HEK293 (cell line): ENCODE data around the gene NDC1.
A peak's percentile ranks its signal among the peaks of the same experiment; 100 is the strongest.

Experiments used
- CTCF ChIA-PET: fragments of 350-600 bp; formaldehyde crosslinking; extraction: SDS; loops from one replicate; lab custom pipeline; 2021; ENCODE audit warnings: antibody characterized with exemption; lab: Yijun Ruan, JAX
- POLR2A ChIA-PET: fragments of 300-600 bp; formaldehyde crosslinking; extraction: SDS; loops from one replicate; lab custom pipeline; 2020; ENCODE audit warnings: antibody characterized with exemption, inconsistent platforms; lab: Yijun Ruan, JAX
- H3K27ac ChIP-seq: fragments of 200-500 bp; sonication (Bioruptor generic); 2 replicates; pipeline ENCODE4 v1.5.1; 2014; ENCODE audit warnings: low read depth, low read length, control low read depth, inconsistent platforms; ENCODE audit errors: extremely low read depth
- H3K36me3 ChIP-seq, 2 experiments: fragments of 200-500 bp in 1 of 2; sonication (Bioruptor generic) in 1 of 2; 1 replicate in 1 of 2; 2 replicates in 1 of 2; pipeline ENCODE4 v1.5.1; 2014 to 2017; ENCODE audit warnings: inconsistent platforms in 2 of 2, low read length in 2 of 2; ENCODE audit not compliant: control insufficient read depth in 2 of 2, insufficient read depth in 1 of 2
- H3K4me1 ChIP-seq: fragments of 200-500 bp; sonication (Bioruptor generic); 2 replicates; pipeline ENCODE4 v1.5.1; 2014; ENCODE audit warnings: mild to moderate bottlenecking, low read length, inconsistent platforms; ENCODE audit not compliant: control insufficient read depth, insufficient read depth
- H3K4me3 ChIP-seq: 2 replicates; pipeline ENCODE4 v1.5.1; 2011; ENCODE audit warnings: low read depth, mild to moderate bottlenecking, control low read depth, low read length, moderate library complexity
- H3K9me3 ChIP-seq: fragments of 200-500 bp; sonication (Bioruptor generic); 2 replicates; pipeline ENCODE4 v1.5.1; 2014; ENCODE audit warnings: low read depth, low read length, inconsistent platforms; ENCODE audit not compliant: control insufficient read depth, insufficient read depth
- EGR2 ChIP-seq: fragments of 450-650 bp; formaldehyde crosslinking; IDR thresholded peaks from 2 replicates; pipeline ENCODE4 v1.5.1; 2016; ENCODE audit warnings: low read depth, missing biosample characterization, missing genetic modification characterization
- SCRT1 ChIP-seq: fragments of 450-650 bp; formaldehyde crosslinking; IDR thresholded peaks from 2 replicates; pipeline ENCODE4 v1.5.1; 2016; ENCODE audit warnings: missing biosample characterization, missing genetic modification characterization, borderline replicate concordance
- TCF7L2 ChIP-seq: IDR thresholded peaks from 2 replicates; pipeline ENCODE4 v1.6.1; 2011; ENCODE audit warnings: low read depth, mild to moderate bottlenecking, inconsistent platforms, low read length, moderate library complexity, borderline replicate concordance
- YY2 ChIP-seq: fragments of 450-650 bp; formaldehyde crosslinking; IDR thresholded peaks from 2 replicates; pipeline ENCODE4 v1.5.1; 2016; ENCODE audit warnings: missing biosample characterization, missing genetic modification characterization
- ZFHX2 ChIP-seq: fragments of 450-650 bp; formaldehyde crosslinking; conservative IDR thresholded peaks from 2 replicates; pipeline ENCODE4 v1.5.1; 2016; ENCODE audit warnings: missing biosample characterization, missing genetic modification characterization
- ZFP3 ChIP-seq: fragments of 450-650 bp; formaldehyde crosslinking; IDR thresholded peaks from 2 replicates; pipeline ENCODE4 v1.5.1; 2016; ENCODE audit warnings: low read depth, missing biosample characterization, missing genetic modification characterization
- ZNF133 ChIP-seq: fragments of 450-650 bp; formaldehyde crosslinking; IDR thresholded peaks from 2 replicates; pipeline ENCODE4 v1.5.1; 2016; ENCODE audit warnings: missing biosample characterization, missing genetic modification characterization
- ZNF138 ChIP-seq: fragments of 450-650 bp; formaldehyde crosslinking; IDR thresholded peaks from 2 replicates; pipeline ENCODE4 v1.5.1; 2016; ENCODE audit warnings: missing biosample characterization, missing genetic modification characterization, borderline replicate concordance
- ZNF140 ChIP-seq: fragments of 450-650 bp; formaldehyde crosslinking; IDR thresholded peaks from 2 replicates; pipeline ENCODE4 v1.5.1; 2016; ENCODE audit warnings: missing biosample characterization, missing genetic modification characterization
- ZNF23 ChIP-seq: fragments of 450-650 bp; formaldehyde crosslinking; IDR thresholded peaks from 2 replicates; pipeline ENCODE4 v1.5.1; 2016; ENCODE audit warnings: missing biosample characterization, missing genetic modification characterization, borderline replicate concordance
- ZNF274 ChIP-seq, 2 experiments: fragments of 200-500 bp in 1 of 2; fragments of 450-650 bp in 1 of 2; sonication (Bioruptor generic) in 1 of 2; formaldehyde crosslinking in 1 of 2; IDR thresholded peaks; 2 replicates each; pipeline versions ENCODE4 v1.5.1 to v1.6.1; 2014 to 2016; ENCODE audit warnings: borderline replicate concordance in 1 of 2, inconsistent platforms in 1 of 2, low read length in 1 of 2, missing biosample characterization in 1 of 2, missing genetic modification characterization in 1 of 2
- ZNF404 ChIP-seq: fragments of 450-650 bp; formaldehyde crosslinking; IDR thresholded peaks from 2 replicates; pipeline ENCODE4 v1.5.1; 2017; ENCODE audit warnings: missing biosample characterization, missing genetic modification characterization
- ZNF423 ChIP-seq: fragments of 450-650 bp; formaldehyde crosslinking; IDR thresholded peaks from 2 replicates; pipeline ENCODE4 v1.5.1; 2016; ENCODE audit warnings: missing biosample characterization, missing genetic modification characterization
- ZNF561 ChIP-seq: fragments of 450-650 bp; IDR thresholded peaks from 2 replicates; pipeline ENCODE4 v1.5.1; 2018; ENCODE audit warnings: missing biosample characterization, missing genetic modification characterization, borderline replicate concordance
- ZNF664 ChIP-seq: fragments of 450-650 bp; formaldehyde crosslinking; IDR thresholded peaks from 2 replicates; pipeline ENCODE4 v1.5.1; 2016; ENCODE audit warnings: missing biosample characterization, missing genetic modification characterization
- ZNF707 ChIP-seq: fragments of 450-650 bp; formaldehyde crosslinking; IDR thresholded peaks from 2 replicates; pipeline ENCODE4 v1.5.1; 2016; ENCODE audit warnings: missing biosample characterization, missing genetic modification characterization
- ZNF747 ChIP-seq: fragments of 450-650 bp; formaldehyde crosslinking; IDR thresholded peaks from 2 replicates; pipeline ENCODE4 v1.5.1; 2016; ENCODE audit warnings: missing biosample characterization, missing genetic modification characterization
- TF ChIP-seq, protein P1 (sequence below): fragments of 450-650 bp; formaldehyde crosslinking; IDR thresholded peaks from 2 replicates; pipeline ENCODE4 v1.5.1; 2016; ENCODE audit warnings: missing biosample characterization, missing genetic modification characterization
- TF ChIP-seq, protein P2 (sequence below): fragments of 450-650 bp; formaldehyde crosslinking; IDR thresholded peaks from 2 replicates; pipeline ENCODE4 v1.5.1; 2016; ENCODE audit warnings: missing biosample characterization, missing genetic modification characterization
- TF ChIP-seq, protein P3 (sequence below): fragments of 450-650 bp; formaldehyde crosslinking; IDR thresholded peaks from 2 replicates; pipeline ENCODE4 v1.5.1; 2016; ENCODE audit warnings: missing biosample characterization, missing genetic modification characterization

NDC1 gene

DNA sequence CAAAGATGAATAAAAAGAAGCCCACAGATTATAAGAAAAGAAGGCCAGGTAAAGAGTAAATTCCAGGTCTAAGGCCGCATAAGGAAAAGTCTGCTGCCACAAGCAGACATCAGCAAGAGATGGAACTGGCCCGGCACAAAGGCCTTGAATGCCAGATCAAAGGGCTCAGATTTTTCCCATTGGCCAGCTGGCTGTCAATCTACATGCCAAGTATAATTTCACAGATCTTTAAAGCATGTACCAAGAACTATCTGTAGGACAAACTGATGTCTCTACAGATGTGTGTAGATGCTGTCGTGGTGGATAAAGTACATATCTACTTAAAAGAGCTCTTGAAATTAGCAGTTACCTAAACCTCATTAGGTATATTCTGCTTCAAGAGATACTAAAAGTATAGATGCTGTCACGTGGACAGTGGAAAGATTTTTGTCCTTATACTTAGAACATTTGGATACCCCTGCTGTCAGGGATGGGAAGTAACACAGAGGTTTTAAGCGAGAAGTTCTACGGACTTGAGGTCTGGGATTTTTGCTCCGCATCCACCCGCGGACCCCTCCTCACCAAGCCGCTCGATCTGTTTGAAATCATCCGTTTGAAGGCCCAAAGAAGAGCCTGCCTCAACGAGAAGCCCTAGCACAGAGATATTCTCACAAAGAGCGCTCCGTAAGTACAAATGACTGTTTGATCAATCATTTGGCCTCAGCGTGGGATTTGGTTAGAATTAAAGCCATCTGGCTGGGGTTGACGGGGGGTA lies 109.2 kb downstream of the NDC1 start:
- H3K4me3 ChIP-seq = no peak overlapping the region
- H3K4me1 ChIP-seq = peaks cover 12% of the 10 kb centered on the region
- POLR2A ChIA-PET = no interaction called here
- H3K36me3 ChIP-seq = no peaks in the 10 kb centered on the region
- CTCF ChIA-PET = interaction anchor here (0.8 to 1.8 kb wide), 3 partner anchors 13 to 25 kb away, joined by 3 to 6 read pairs (median 5); no protein-coding TSS in a partner anchor
- H3K27ac ChIP-seq = no peak overlapping the region
- TF ChIP-seq TCF7L2 (0 out of 2 replicates have a peak, but pooled peaks have one; percentile 21), ZFHX2 (tag by site-specific recombination) (no peak)
- H3K9me3 ChIP-seq = no peaks in the 10 kb centered on the region

DNA sequence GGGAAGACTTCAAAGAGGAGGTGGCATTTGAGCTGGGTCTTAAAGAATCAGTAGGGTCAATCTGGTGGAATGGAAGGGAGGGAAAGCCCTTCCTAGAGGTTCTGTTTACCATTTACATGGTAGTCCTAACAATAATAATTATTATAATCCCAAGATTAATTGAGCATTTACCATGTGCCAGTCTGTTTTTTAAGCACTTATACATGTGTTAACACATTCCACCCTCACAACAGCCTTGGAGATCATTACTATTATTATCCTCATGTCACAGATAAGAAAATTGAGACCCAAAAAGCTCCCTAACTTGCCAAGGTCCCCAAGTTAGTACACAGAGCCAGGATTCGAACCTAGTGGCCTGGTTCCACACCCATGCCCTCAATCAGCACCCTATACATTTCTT lies 109.9 kb downstream of the NDC1 start:
- no peaks in the 10 kb centered on the region for H3K9me3 ChIP-seq
- H3K36me3 ChIP-seq = no peaks in the 10 kb centered on the region
- ChIA-PET POLR2A (no interaction called here), CTCF (interaction anchor here (0.6 to 1.8 kb wide), 4 partner anchors 11 to 26 kb away, joined by 3 to 6 read pairs (median 4); partner anchors contain the start of gene GLIS1)
- H3K4me1 ChIP-seq = peaks cover 5% of the 10 kb centered on the region
- H3K4me3 ChIP-seq = no peak overlapping the region
- TF ChIP-seq ZNF423 (tag by site-specific recombination) (no peak), ZNF664 (peak; percentile 35; the same call in 1 of the 2 replicates), ZNF133 (peak; percentile 74)
- H3K27ac ChIP-seq = no peak overlapping the region

DNA sequence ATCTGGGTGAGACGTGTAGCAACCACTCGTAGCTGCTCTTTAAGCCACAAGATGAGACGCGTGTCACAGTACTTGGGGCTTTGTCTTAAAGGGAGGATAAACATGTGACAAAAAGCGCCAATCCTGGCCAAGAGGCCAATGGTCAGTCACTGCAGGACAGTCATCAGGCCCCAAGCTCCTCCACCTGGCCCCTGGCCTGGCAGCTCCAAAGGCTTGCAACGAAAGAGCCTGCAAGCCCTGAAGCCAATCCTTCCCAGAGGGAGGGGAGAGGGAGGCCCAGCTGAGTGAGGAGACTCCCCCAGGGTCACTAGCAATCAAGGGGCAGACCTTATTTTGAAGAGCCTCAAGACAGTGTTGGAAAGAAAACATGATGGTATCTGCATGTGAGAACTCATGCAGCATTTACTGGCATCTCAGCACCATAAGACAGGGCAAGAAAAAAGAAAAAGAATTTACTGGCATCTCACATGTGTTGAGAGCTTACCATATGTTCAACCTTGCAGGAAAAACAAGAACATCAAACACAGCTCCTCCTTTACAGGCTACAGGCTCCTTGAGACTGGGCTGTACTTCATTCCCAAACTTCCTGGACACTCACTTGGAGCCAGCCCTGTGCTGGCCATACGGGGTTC lies 110.5 kb downstream of the NDC1 start:
- Histone ChIP-seq H3K9me3 (no peaks in the 10 kb centered on the region), H3K4me3 (no peak overlapping the region), H3K4me1 (peaks cover 2% of the 10 kb centered on the region; the same call in 1 of the 2 replicates), H3K27ac (no peak overlapping the region), H3K36me3 (no peaks in the 10 kb centered on the region)
- CTCF ChIA-PET = interaction anchor here (0.6 to 1.8 kb wide), 4 partner anchors 11 to 186 kb away, joined by 4 to 6 read pairs (median 5); partner anchors contain the start of gene GLIS1
- POLR2A ChIA-PET = no interaction called here
- TF ChIP-seq ZNF138 (no peak), ZNF274 (IDR thresholded peaks at IDR 0.05; ENCODE audit: low read length) (no peak), ZNF274 (tag by site-specific recombination; IDR thresholded peaks at IDR 0.05; ENCODE audit: borderline replicate concordance) (peak; percentile 84; the same call in 1 of the 2 replicates)

DNA sequence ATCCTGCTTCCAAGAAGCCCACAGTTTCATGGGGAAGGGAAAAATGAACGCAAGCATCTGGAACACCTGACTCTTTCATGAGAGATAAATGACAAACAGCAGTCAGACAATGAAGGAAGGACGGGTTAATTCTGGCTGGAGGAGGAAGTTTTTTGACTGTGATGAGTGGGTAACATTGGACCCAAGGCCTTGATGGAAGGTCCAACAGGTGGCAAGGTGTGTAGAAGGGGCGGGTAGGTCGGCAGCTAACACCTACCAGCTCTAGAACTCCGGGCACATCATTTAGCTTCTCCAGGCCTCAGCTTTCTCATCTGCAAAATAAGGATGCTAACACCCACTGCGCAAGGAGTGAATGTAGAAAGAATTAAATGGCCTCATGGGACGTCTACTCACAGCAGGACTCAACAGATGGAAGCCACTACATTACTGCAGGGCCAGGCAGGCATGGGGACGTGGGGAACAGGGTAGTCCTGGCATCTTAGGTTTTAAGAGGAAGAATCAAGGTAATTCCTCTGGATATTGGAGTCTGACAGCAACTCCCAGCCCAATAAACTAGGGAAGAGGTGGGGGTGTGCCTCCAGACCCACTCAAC lies 112.0 kb downstream of the NDC1 start:
- ChIA-PET POLR2A (no interaction called here), CTCF (interaction anchor here (1.9 kb wide), 1 partner anchor 10 kb away, joined by 14 read pairs; no protein-coding TSS in a partner anchor)
- H3K27ac ChIP-seq = no peak overlapping the region
- no peak overlapping the region for H3K4me3 ChIP-seq
- H3K36me3 ChIP-seq = no peaks in the 10 kb centered on the region
- peaks cover 2% of the 10 kb centered on the region; the same call in 1 of the 2 replicates for H3K4me1 ChIP-seq
- no peaks in the 10 kb centered on the region for H3K9me3 ChIP-seq
- TF ChIP-seq, protein P1, sequence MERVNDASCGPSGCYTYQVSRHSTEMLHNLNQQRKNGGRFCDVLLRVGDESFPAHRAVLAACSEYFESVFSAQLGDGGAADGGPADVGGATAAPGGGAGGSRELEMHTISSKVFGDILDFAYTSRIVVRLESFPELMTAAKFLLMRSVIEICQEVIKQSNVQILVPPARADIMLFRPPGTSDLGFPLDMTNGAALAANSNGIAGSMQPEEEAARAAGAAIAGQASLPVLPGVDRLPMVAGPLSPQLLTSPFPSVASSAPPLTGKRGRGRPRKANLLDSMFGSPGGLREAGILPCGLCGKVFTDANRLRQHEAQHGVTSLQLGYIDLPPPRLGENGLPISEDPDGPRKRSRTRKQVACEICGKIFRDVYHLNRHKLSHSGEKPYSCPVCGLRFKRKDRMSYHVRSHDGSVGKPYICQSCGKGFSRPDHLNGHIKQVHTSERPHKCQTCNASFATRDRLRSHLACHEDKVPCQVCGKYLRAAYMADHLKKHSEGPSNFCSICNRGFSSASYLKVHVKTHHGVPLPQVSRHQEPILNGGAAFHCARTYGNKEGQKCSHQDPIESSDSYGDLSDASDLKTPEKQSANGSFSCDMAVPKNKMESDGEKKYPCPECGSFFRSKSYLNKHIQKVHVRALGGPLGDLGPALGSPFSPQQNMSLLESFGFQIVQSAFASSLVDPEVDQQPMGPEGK (tag by site-specific recombination) = no peak
- TF ChIP-seq ZNF707 (tag by site-specific recombination) (no peak), EGR2 (no peak), ZNF23 (tag by site-specific recombination) (no peak), ZNF140 (tag by site-specific recombination) (no peak), ZFP3 (tag by site-specific recombination) (no peak), YY2 (no peak), ZNF404 (tag by site-specific recombination) (no peak), ZNF747 (tag by site-specific recombination) (no peak), ZNF561 (tag by site-specific recombination) (no peak), SCRT1 (tag by site-specific recombination) (peak; percentile 63; the same call in 1 of the 2 replicates)
- TF ChIP-seq, protein P2, sequence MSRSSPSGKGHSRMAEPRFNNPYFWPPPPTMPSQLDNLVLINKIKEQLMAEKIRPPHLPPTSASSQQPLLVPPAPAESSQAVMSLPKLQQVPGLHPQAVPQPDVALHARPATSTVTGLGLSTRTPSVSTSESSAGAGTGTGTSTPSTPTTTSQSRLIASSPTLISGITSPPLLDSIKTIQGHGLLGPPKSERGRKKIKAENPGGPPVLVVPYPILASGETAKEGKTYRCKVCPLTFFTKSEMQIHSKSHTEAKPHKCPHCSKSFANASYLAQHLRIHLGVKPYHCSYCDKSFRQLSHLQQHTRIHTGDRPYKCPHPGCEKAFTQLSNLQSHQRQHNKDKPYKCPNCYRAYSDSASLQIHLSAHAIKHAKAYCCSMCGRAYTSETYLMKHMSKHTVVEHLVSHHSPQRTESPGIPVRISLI (tag by site-specific recombination) = no peak
- TF ChIP-seq, protein P3, sequence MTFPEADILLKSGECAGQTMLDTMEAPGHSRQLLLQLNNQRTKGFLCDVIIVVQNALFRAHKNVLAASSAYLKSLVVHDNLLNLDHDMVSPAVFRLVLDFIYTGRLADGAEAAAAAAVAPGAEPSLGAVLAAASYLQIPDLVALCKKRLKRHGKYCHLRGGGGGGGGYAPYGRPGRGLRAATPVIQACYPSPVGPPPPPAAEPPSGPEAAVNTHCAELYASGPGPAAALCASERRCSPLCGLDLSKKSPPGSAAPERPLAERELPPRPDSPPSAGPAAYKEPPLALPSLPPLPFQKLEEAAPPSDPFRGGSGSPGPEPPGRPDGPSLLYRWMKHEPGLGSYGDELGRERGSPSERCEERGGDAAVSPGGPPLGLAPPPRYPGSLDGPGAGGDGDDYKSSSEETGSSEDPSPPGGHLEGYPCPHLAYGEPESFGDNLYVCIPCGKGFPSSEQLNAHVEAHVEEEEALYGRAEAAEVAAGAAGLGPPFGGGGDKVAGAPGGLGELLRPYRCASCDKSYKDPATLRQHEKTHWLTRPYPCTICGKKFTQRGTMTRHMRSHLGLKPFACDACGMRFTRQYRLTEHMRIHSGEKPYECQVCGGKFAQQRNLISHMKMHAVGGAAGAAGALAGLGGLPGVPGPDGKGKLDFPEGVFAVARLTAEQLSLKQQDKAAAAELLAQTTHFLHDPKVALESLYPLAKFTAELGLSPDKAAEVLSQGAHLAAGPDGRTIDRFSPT = no peak
